NCI-H1694 (cell line): ENCODE results near the gene ITPK1.

ENCODE experiments used
- DNase-seq: peaks from one replicate; lab custom pipeline; 2025; lab: John Stamatoyannopoulos, UW

ITPK1 gene

GRCh38 chr14:92990456-92991430 is 125.0 kb downstream of the ITPK1 start:
- no peak for DNase-seq

- peak; percentile 95 for DNase-seq
Observed at GRCh38 chr14:92988786-92989755, 126.7 kb downstream of the ITPK1 start.

DNA sequence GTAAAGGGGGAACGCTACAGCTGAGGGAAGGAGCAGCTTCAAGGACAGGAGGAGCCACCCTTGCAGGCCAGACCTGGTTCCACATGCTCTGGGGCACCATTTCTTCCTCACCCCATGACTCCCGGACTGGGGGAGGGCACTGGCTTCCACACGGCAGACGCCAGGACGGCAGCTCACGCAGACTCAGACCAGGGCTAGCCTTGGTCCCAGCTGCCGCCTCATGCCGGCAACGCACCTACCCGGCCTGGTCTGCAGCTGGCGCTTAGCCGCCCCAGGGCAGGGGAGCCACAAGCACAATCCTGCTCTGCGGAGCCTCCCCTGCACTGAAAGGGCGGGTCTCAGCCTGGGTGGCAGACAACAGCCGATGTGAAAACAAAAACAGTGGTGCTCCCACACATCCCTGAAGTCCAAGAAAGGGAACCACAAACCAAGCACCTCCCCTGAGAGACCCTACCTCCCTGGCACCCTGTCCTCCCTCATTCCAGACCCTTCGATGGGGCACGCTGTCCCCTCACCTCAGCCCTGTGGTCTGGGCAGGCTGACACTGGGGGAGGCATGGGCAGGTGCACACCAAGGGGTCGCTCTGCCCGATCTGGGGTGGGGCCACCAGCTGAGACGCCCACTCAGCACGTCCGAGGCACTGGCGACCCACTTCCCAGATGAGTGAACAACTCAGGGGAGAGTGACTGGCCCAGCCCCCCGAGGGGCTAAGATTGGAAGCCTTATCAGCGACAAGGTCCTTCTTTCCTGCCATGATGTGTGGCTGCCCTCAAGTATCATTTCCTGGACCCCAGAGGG is 127.8 kb downstream of the ITPK1 start:
- DNase-seq = no peak

DNA sequence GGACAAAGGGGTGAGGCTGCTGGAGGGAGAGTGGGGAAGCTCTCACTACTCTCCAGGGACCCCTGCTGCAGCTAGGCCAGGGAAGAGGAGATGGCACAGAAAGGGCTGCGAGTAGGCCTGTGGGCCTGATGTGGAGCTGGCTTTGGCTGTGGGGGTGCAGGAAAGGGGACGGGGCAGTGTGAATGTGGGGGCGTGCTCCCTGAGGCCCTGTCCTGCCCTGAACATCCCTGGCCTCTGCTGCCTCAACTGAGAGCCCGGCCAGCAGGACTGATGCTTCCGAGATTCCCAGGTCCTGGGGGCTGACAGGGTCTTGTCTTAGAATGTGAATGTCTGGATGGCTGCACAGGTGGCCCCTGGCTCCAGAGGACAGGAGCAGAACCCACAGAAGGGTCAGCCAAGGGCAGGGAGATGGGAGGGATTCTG is 128.6 kb downstream of the ITPK1 start:
- no peak for DNase-seq

DNA sequence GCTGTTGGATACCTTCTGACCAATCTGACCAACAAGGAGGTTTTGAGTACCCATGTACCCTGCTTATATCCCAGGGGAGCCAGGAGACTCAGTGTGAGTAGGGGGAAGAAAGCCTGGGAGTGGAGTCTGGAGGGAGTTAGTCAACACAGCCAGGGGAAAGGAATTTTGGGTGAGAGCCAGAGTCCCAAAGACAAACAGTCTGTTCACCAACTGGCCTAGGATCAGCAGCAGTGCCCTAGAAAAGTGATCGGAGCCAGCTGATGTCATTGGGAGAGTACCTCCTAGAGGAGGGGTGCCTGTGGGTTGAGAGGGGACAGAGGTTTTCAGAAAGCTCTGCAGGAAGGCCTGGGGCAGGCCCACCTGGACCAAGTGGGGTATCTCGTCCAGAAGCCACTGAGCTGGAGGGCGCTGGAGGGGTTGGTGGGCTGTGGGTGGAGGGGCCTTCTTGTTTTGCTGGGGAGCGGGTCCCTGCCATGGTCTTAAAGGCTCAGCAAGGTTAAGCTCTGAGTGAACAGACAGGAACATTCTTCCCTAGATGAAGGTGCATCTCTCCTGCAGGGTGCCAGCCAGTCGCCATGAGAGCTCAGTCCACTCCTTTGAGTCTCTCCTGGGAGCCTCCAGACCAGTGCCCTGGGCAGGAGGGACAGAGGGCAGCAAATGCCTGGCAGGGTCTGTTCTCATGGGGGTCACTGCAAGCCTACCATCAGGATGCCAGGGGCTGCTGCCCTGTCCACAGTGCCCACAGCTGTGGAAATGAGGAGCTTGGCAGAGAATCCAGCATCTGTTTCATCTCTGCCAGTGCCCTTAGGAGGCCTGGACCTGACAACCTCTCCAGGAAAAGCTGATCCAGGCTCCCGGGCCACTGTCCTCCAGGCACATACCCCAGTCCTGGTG is 129.2 kb downstream of the ITPK1 start:
- DNase-seq = peak; percentile 99

DNA sequence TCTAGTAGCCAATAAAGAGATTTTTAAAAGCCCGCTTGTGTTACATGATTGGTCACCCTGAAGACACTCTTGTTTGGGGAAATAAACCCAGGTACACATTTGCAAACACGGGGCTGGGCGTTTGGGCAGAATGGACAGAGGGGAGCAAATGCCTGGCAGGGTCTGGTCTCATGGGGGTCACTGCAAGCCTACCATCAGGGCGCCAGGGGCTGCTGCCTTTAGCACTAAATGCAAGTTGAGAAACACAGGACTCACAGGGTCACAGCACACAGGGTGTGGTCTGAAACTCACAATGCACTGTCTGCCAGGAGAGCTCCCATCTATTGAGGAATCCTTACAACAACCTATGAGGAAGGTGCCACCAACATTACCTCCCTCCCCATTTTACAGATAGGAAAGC is 130.2 kb downstream of the ITPK1 start:
- DNase-seq = no peak

- no peak for DNase-seq
Observed at GRCh38 chr14:92984896-92985295, 130.8 kb downstream of the ITPK1 start.

DNA sequence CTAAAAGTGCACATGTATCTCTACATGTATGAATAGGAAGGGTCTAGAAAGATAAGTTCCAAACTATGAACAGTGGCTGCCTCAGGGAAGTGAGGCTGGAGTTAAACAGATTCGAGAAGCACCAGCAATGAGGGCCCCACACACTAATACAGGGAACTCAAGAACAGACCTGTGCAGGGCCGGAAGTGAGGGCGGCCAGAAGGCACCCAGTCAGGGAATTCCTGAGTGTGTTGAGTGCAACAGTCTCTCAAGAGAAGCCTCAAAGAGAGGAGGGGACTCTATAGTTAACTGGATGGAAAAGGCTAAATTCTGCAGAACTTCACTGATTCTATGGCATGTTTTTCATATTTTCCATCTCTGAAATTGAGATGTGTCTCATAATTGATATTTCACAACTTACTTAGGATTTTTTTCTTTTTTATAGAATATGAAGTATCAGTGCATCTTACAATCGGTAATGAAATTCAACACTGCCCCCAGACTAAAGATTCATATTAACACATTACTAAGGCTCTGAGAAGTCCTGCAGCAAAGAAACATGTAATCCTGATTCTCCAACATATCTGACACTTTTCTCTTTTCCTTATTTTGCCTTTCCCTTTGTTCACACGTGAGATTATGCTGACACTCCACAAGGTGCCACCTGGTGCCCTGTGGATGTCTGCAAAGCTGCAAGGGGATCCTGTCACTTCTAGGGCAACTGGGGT is 131.5 kb downstream of the ITPK1 start:
- DNase-seq = no peak

DNA sequence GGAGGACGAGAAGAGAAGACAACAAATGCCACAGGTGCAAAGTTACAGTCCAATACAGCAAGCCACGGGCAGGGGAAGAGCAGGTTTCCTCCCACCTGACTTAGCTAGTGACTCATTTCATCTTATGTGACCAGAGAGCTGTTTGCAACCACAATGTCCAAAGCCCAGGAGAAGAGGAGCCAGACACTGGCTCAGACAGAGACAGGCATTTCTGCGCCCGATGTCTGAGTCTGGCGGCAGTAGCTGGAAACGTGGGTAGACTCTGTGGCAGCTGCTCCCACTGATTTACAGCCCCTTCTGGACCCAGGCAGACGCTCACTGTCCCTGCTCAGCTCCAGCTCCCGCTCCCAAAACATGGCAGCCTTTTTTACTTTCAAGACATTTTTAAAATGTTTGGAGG is 132.8 kb downstream of the ITPK1 start:
- no peak for DNase-seq

GRCh38 chr14:92981726-92982125 is 134.0 kb downstream of the ITPK1 start:
- no peak for DNase-seq

DNA sequence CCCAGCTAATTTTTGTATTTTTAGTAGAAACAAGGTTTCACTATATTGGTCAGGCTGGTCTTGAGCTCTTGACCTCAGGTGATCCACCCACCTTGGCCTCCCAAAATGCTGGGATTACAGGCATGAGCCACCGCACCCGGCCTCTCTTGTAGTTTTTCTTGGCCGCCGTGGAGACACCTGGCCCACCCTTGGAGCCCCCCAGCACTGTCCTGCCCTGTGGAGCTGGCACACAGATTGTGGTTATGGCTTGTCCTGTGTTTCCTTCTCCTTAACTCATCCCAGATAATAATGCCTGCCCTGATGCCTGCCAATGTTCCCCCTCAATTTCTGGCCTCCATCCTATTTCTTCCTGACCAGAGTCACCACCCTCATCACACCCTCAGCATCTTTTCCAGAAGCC is 134.9 kb downstream of the ITPK1 start:
- no peak for DNase-seq

DNA sequence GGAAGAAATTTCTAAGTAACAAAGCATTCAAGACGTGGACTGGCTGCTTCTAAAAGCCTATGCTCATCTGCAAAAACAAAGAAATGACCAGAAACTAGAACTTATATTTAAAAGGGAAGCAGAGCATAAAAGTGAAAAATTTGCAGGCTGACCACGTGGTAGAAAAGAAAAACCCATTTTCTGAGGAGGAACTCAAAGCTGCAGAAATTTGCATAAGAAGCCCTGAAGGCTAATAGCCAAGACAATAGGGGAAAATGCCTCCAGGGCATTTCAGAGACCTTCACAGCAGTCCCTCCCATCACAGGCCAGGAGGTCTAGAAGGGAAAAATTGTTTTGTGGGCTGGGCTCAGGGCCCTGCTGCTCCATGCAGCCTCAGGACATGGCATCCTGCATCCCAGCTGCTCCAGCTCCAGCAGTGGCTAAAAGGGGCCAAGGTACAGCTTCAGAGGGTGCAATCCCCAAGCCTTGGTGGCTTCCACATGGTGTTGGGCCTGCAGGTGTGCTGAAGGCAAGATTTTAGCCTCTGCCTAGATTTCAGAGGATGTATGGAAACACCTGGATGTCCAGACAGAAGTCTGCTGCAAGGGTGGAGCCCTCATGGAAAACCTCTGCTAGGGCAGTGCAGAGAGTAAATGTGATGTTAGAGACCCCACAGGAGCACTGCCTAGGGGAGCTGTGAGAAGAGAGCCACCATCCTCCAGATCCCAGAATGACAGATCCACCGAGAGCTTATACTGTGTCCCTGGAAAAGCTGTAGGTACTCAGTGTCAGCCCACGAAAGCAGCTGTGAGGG is 137.3 kb downstream of the ITPK1 start:
- DNase-seq = no peak

GRCh38 chr14:92976268-92976667 is 139.5 kb downstream of the ITPK1 start:
- DNase-seq = no peak

GRCh38 chr14:92974541-92975345 is 141.0 kb downstream of the ITPK1 start:
- DNase-seq = no peak

DNA sequence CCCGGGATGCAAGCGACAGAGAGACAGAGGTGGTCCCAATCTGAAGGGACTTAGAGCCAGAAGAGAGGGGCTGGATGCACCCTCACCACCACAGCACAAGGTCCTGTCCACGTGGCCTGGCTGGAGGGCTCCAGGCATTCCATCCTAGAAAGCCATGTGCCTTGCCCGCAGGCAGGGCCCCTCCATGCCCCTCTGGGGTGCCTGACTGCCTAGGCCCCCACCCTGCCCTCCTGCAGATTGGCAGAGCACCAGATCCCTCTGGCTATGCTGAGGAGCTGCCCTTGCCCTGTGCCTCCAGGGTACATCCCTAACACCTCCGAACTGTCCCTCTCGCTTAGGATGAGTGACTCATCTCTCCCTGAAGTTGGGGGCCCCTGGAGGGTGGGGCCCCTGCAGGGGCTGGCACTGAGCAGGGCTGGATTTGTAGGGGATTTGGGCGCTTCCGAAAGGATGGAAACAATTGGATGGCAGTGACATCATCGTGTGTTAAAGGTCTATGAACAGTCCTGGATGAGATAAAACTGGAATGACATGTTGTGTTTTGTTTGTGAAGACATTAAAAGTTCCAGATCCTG is 141.8 kb downstream of the ITPK1 start:
- DNase-seq = no peak

DNA sequence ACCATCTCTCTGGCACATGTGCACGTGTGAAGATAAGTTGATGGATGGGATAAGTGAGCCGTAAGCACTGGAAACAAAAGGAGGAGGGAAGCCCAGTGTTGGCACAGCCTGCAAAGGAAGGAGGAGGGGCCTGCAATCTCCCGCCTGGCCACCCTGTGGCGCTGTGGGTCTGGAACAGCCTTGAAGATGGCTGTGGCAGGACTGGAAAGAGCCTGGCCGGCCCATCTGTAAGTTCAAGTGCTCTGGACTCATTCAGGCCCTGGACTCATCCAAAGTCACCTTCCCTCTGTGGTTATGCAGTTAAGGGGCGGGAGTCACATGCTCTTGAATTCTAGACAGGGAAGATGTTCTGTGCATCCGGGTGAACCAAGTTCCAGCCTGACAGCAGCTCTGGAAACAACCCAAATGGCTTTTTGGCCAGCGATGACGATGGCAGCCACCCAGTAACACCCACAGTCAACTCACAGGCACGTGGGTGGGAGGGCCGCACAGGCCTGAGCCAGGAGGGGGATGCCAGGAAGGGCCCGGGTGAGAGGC is 142.4 kb downstream of the ITPK1 start:
- DNase-seq = peak; percentile 52

GRCh38 chr14:92971601-92972180 is 144.0 kb downstream of the ITPK1 start:
- DNase-seq = no peak
